Activated CD8-positive, alpha-beta memory T cell treated with anti-CD3 and anti-CD28 coated beads, Interleukin-2, amount 50 U/mL, for 1 hour (primary cell): Measurements from ENCODE around the gene NLRP9.

Experiments
- DNase-seq: peaks from one replicate; pipeline ENCODE4 v3.0.0-alpha.2; 2020; ENCODE audit errors: extremely low read depth

NLRP9 gene

DNA sequence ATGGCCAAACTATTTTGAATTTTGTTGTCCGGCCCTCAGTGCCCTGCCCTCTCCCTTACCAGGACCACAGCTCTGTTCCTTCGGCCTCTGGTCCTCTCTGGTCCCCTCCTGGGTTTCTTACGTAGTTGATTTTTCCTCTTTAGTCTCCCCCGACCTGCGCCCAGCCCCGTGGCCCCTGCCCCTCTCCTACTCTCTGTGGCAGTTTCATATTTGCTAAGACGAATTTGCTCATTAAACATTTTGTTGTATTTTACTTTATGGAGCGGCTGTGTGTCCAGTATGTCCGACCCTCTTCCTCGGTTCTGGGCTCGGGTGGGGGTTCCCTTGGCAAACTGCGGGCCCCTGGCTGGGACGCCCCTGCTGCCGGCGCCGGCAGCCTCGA, 63.8 kb downstream of the NLRP9 start:
- no peak for DNase-seq

DNA sequence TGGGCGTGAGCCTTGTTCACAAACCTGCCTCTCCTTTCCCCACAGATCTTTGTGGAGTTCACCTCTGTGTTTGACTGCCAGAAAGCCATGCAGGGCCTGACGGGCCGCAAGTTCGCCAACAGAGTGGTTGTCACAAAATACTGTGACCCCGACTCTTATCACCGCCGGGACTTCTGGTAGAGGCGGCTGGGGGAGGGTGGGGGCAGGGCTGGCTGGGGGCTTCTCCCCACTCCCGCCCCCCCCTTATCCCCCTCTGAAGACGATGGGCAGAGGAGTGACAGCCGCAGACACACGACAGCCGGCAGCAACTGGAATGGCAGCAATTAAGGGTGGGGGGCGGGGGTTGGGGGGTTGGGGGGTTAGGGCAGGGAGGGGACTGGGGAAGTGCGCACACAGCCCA, 64.3 kb downstream of the NLRP9 start:
- no peak for DNase-seq

DNA sequence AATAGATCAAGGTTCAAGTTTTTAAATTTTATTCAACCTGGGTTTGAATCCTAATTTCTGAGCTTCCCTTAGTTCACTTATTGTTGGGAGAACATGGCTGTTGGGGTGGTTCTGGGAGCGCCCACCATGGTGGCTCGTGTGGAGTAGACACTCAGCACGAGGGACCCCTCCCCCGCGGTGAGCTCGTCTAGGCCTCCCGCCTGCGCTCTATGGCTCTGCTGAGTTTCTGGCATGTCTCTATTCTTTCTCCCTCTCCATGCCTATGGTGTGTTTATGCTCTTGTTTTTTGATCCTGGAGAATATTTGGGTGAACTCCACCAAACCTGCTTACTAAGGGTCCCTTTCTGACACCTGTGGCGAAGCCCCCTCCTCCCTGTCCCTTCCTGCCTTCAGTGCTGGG, 64.7 kb downstream of the NLRP9 start:
- DNase-seq, result no peak

DNA sequence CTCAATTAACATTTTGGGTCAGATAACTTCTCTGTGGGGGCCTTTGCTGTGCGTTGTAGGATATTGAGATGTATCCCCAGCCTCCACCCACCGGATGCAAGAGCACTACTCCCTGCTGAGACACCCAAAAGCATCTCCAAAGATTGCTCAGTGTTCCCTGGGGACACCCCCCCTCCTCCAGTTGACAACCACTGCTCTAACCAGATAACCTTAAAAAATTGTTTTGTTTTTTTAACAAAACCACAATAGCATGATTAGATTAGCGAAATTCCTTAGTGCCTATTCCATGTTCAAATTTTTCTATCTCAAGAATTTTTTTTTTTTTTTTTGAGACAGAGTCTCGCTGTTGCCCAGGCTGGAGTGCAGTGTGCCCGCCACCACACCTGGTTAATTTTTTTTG, 65.8 kb downstream of the NLRP9 start:
- DNase-seq, result no peak

DNA sequence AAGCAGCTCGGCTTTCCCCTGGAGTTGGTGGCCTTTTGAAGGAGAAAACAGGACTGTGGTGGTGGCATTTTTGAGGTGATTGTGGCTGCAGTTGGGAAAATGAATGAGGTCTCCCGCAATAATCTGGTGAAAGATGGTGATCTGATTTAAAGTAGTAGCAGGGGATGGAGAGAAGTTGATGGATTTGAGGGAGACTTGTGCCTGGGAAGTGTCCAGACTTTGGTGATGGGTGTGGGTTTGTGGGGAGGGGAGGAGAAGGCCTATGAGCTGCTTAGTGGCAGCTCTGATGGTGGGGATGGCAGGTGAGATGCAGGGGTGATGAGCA, 67.2 kb downstream of the NLRP9 start:
- no peak for DNase-seq

DNA sequence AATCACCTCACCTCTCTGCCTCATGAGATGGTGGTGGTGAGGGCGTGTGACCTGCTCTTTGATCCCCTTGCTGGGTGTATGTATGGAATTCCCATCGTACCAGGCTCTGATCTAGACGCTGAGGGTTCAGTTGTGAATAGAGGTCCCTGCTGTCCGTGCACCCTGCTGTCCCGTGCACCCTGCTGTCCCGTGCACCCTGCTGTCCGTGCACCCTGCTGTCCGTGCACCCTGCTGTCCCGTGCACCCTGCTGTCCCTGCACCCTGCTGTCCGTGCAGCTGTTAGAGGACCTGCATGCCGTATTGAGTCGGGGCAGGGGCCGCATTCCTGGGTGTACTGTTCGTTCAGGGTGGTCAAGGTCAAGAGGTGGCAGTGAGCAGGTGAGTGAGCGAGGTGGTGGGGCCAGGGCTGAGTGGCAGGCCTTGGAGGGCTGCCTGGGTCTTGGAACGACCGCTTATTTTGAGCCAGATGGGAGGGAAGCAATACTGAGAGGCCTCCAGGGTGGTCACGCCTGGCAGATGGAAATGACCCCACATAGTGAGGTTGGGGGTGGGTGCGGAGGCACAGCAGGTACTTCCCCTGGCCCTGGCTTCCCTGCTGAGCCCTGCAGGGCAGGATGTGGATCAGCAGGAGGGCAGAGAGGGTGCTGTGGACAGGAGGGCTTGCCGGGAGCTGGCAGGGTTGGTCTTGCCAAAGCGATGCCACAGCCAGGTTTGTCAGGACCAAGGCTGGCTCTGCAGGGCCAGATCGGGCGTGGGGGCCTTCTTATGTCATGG, 67.7 kb downstream of the NLRP9 start:
- no peak for DNase-seq

DNA sequence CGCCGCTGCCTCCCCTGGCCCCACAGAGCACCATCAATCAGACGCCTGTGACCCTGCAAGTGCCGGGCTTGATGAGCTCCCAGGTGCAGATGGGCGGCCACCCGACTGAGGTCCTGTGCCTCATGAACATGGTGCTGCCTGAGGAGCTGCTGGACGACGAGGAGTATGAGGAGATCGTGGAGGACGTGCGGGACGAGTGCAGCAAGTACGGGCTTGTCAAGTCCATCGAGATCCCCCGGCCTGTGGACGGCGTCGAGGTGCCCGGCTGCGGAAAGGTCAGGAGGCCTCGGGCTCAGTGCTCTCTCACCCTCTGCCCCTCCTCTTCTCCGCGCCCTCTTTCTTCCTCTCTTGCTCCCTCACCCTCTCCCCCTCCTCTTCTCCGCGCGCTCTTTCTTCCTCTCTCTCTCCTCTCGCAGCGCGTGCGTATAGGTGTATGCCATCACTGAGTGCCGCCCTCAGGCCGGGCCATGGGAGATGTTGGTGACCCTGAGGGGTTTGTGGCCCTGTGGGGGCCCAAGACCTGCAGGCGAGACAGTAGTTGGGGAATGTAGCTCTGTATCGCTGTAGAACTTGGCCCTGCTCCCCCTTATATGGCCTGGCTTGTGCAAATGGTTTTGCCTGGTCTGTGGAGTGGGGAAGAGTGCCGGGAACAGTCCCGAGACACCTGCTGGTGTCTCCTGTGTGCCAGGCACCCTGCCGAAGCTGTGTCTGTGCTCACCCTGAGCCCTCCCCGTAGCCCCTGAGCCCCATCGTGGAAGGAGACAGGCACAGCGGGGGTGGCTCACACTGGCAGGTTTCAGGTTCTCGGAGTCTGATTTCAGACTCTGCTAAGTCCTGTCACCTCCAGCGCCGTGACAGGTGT, 68.6 kb downstream of the NLRP9 start:
- DNase-seq, result no peak

DNA sequence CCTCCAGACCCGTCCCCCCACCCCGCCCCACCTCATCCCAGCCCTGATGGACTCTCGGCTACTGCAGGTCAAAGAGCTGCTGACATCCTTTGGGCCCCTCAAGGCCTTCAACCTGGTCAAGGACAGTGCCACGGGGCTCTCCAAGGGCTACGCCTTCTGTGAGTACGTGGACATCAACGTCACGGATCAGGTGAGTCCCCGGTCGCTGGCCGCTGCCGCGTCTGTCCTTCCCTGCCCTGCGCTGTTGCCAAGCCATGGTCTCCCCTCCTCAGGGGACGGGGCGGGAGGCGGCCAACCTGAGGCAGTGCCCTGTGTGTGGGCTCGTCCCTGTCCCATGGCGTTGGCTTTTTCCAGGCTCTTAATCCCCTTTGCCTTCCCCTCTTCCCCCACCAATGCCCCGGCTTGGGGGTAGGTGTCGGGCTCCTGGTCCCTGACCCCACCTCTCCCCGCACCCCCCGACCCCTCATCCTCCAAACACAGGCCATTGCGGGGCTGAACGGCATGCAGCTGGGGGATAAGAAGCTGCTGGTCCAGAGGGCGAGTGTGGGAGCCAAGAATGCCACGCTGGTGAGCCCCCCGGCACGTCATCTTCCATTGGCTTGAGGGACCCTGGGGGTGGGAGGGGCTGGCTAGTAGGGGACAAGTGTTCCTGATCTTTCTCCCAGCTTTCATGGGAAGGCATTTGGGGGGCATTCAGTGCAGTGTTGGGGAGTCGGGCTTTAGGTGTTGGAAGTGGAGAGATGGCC, 69.4 kb downstream of the NLRP9 start:
- no peak for DNase-seq

DNA sequence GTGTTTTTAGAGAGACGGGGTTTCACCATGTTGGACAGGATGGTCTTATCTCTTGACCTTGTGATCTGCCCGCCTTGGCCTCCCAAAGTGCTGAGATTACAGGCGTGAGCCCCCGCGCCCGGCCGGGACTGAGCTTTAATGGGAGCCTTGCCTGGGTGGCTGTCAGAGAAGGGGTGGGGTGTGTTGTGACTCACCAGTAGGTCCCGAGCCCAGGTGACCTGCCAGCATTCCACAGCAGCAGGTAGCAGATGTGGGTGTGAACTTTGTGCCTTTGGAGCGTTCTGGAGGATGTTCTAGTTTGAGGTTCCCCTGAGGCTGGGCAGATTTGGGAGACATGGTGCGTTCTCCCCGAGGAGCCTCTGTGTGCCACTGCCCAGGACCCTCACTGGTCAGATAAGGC, 70.2 kb downstream of the NLRP9 start:
- DNase-seq, result no peak

DNA sequence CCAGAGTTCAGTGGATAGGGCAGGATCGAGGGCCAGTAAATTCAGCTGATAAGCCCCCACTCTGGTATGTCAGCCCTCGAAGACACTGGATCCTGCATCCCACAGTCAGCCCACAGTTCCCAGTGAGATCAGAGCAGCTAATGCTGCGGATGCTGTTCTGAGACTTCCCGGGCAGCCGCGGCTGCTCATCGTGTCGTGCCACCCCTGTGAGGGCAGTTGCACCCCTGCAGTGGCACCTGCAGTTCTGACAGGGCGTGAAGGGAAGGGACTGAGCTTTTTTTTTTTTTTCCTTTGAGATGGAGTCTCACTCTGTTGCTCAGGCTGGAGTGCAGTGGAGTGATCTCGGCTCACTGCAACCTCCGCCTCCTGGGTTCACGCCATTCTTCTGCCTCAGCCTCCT, 70.7 kb downstream of the NLRP9 start:
- no peak for DNase-seq

DNA sequence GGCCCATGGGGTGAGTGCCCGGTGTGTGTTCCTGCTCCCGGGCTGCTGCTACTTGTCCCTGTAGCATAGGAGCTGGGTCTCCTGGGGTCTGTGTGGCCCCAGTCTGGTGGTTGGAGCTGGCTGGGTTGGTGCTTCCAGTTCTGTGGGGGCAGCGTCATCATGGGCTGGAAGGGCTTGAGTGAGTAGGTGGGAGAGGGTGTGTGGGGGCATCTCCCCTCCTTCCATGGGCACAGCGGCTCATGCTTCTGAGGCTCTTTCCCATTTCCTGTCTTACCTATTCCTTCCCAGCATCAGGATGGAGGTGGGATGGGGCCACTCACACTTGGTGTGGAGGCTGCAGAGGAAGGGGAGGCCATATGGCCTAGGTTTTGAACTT, 71.2 kb downstream of the NLRP9 start:
- no peak for DNase-seq

DNA sequence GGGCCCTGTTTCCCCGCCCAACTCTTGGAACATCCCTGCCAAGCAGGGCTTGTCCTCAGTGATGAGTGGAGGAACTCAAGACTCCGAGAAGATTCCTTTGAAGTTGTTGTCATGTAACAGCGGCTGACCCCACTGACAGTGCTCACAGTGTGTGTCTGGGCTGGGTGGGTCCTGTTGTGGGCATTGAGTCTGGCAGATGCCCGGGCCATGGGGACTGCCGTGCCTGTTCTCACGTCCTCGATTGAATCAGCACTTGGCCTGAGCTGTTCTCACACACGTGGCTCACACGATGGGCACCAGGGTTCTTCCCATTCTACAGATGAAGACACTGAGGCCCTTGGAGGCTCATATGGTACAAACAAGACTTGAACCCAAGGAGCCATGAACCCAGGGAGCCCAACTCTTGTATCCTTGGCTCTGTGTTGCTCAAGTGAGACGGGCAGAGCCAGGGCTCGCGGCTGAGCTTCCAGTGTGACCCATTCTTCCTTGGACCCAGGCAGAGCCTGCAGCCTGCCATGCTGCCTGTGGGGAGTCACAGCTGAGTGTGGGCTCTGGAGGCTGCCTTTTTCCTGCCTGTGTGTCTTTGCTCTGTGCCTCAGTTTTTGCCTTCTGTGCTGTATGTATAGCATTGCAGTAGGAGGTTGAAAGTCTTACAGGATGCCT, 71.7 kb downstream of the NLRP9 start:
- no peak for DNase-seq

DNA sequence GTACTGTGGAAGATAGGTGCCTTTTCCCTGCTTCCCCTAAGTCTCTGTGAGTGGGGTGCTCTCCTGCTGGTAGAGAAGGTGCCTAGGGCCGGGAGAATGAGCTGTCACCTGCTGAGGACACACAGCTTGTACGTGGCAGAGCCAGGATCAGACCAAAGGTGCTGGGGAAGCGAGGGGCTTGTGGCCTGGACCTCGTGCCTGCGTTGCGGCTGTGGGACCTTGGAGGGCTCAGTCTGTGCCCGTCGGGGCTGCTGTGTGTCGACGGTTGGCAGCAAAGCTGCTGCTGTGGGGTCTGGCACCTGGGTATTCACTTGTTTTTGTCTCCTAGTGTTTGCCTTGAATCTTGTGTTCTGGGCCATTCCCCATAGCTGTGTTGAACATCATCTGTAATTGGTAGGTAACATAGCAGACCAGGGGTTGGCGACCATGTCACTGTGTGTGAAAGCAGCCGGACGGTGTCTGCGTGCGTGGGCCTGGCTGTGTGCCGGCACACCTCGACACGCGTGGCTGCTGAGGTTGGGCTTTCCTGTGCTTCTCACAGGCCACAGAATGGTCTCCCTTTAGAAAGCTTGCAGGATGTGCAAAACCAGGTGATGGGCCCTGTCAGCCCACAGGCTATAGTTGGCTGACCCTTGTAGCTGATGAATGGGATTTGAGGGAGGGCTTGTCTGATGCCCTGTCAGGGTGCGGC, 74.2 kb downstream of the NLRP9 start:
- DNase-seq, result no peak

DNA sequence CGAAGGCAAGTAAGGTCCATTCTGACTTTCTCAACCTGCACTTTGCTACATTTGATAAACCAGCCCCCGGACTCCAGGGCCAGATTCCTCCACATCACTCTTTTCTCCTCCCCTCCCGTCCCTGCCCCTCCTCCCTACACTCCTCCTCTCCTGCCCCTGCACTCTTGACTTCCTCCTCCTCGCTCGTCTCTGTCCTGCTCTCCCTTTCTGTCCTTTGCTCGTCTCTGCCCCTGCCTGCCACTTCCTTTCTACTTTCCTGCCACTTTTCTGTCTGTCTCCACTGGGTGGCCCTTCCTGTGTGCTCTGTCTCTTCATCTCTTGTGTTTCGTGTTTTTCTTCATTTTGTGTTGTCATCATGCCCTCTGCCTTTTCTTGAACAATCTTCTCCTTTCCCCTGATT, 76.4 kb downstream of the NLRP9 start:
- no peak for DNase-seq

DNA sequence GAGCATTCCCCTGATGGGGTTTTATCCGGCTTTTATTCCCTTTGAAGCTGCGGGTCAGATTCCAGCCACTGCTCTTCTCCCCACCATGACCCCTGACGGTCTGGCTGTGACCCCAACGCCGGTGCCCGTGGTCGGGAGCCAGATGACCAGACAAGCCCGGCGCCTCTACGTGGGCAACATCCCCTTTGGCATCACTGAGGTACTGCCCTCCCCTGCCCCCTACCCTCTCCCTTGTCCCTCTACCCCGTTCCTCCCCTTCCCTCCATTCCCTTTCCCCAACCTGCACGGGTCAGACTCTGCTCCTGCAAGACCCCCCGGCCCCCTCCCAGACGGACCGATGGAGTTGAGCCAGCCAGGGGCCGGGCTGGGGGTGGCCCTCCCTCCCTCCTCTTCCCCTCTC, 77.2 kb downstream of the NLRP9 start:
- DNase-seq, result no peak

DNA sequence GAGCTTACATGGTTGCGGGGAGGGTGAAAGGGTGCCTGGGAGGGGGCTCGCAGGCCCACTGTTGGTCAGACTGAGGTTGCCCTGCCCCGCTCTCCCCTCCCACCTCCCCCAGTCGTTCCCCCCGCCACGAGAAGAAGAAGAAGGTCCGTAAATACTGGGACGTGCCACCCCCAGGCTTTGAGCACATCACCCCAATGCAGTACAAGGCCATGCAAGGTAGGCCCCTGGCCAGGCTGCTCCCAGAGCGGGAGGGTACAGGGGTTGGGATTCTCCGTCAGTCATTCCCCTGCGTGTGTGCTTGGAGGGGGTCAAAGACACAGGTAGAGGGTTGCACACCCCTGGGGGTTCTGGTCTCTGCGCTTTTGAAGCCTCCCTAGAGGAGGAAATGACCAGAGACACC, 77.8 kb downstream of the NLRP9 start:
- no peak for DNase-seq

DNA sequence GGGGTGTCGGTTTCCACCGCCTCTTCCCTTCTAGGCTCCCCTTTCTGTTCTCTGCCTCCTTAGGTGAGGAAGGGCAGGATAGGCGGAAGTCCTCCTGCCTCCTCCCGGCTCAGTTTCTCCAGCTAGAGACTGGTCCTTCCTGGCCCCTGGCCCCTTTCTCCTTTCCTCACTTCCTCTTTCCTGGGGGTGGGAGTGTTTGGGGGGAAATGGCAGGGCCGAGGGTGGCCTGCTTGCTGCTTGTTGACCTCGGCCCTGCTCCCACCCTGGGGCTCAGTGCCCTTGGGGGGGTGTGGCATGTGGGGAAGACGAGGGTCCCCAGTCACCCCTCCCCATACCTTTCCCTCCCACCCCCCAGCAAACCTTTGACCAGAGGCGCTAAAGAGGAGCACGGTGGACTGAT, 78.4 kb downstream of the NLRP9 start:
- DNase-seq, result no peak

DNA sequence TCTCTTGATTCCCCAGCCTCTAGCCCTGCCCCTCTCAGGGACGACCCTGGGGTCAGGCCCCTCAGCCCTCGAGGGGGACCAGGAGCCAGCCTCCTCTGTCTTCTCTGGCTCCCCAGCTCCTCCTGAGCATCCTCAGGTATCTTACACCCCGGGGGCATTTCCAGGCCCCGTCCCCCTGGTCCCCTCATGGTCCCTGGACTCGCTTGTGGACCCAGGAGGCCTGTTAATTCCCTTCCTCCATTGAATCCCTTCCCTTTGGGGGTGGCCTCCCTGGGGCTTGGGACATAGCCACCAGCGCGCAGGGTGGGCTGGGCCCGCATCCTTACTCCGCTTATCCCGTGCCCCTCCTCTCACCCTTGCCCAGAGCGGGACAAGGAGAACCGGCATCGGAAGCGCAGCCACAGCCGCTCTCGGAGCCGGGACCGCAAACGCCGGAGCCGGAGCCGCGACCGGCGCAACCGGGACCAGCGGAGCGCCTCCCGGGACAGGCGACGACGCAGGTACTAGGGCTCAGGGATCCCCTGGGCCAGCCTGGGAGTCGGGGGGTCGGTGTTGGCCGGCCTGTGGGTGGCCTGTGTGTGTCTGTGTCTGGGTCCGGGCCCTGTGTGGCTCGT, 79.2 kb downstream of the NLRP9 start:
- no peak for DNase-seq
